SU-DHL-6 (cell line): ENCODE results near the gene SKAP2.

ENCODE experiments used
- EZH2phosphoT487 ChIP-seq: fragments of 200-600 bp; sonication (generic), shearing (Covaris generic); conservative IDR thresholded peaks from 2 replicates; pipeline ENCODE4 v1.6.1; 2018; ENCODE audit warnings: mild to moderate bottlenecking, antibody characterized with exemption, low read length, moderate library complexity, mixed read lengths
- TF ChIP-seq, protein P1 (sequence below): fragments of 200-600 bp; sonication (generic); IDR thresholded peaks from one replicate; pipeline ENCODE4 v1.5.1; 2017; ENCODE audit warnings: antibody characterized with exemption, mild to moderate bottlenecking, low read length, moderate library complexity; ENCODE audit not compliant: insufficient read depth, poor library complexity, severe bottlenecking

DNA sequence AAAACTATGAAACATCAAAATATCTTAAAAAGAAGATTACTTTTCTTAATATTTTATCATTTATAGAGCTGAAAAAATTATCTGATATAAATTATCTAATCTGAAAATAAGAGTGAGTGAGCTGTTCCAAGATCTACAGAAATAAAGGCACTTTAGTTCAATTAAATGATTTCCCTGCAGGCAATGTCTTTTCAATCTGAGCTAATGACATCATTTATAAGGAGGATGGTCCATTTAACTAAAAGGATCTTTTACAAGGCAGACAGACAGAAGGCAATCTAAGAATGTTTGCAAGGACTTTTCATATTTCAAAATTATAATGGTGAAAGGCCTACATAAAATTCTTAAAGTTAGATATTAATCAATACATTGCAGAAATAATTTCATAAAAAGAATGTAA is 71.8 kb downstream of the SKAP2 start:
- TF ChIP-seq, protein P1, sequence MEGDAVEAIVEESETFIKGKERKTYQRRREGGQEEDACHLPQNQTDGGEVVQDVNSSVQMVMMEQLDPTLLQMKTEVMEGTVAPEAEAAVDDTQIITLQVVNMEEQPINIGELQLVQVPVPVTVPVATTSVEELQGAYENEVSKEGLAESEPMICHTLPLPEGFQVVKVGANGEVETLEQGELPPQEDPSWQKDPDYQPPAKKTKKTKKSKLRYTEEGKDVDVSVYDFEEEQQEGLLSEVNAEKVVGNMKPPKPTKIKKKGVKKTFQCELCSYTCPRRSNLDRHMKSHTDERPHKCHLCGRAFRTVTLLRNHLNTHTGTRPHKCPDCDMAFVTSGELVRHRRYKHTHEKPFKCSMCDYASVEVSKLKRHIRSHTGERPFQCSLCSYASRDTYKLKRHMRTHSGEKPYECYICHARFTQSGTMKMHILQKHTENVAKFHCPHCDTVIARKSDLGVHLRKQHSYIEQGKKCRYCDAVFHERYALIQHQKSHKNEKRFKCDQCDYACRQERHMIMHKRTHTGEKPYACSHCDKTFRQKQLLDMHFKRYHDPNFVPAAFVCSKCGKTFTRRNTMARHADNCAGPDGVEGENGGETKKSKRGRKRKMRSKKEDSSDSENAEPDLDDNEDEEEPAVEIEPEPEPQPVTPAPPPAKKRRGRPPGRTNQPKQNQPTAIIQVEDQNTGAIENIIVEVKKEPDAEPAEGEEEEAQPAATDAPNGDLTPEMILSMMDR, result no peak
- TF ChIP-seq EZH2phosphoT487, result no peak
